Measurements from ENCODE around the gene RIMBP2.

DNA sequence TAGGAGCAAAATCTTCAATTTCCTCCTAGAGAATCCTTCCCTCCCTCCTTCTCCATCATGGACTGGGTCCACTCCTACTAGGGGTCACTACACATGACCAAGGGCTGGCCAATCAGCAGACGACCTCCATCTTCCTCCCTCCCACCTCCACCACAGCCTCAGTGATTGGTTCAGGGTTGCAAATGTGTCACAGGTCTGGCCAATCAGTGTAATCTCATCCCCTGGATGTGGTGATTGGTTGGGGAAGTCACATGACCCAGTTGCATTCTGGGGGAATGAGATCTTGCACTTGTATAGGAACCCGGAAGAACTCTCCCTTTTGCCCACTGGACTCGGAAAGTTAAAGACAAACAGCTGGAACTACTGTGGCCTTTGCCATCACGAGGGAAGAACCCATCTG, 209.3 kb downstream of the RIMBP2 start:
- TF ChIP-seq KDM4B (IDR thresholded peaks at IDR 0.05; ENCODE audit: borderline replicate concordance in 2 of 2, low read depth in 1 of 2) = no peak
- no peak for TF ChIP-seq RBM25 (IDR thresholded peaks at IDR 0.05; ENCODE audit: low read depth, low read length, severe bottlenecking)
- no peak for TF ChIP-seq CTCF (IDR thresholded peaks at IDR 0.05 in 2 of 3, conservative IDR thresholded peaks at IDR 0.05 in 1 of 3; ENCODE audit: insufficient read depth in 2 of 3, low read depth in 1 of 3, low read length in 3 of 3)
- no peak for TF ChIP-seq KAT2B (IDR thresholded peaks at IDR 0.05; ENCODE audit: low read depth, low read length)
- TF ChIP-seq TAF15 (IDR thresholded peaks at IDR 0.05; ENCODE audit: low read depth, low read length) = no peak
- no peak for TF ChIP-seq BHLHE40 (IDR thresholded peaks at IDR 0.05; ENCODE audit: low read length)
- TF ChIP-seq, protein P1, sequence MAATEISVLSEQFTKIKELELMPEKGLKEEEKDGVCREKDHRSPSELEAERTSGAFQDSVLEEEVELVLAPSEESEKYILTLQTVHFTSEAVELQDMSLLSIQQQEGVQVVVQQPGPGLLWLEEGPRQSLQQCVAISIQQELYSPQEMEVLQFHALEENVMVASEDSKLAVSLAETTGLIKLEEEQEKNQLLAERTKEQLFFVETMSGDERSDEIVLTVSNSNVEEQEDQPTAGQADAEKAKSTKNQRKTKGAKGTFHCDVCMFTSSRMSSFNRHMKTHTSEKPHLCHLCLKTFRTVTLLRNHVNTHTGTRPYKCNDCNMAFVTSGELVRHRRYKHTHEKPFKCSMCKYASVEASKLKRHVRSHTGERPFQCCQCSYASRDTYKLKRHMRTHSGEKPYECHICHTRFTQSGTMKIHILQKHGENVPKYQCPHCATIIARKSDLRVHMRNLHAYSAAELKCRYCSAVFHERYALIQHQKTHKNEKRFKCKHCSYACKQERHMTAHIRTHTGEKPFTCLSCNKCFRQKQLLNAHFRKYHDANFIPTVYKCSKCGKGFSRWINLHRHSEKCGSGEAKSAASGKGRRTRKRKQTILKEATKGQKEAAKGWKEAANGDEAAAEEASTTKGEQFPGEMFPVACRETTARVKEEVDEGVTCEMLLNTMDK (IDR thresholded peaks at IDR 0.05; ENCODE audit: borderline replicate concordance, insufficient read depth, low read depth, low read length, poor library complexity, severe bottlenecking) = no peak
- TF ChIP-seq RFX5 (IDR thresholded peaks at IDR 0.05; ENCODE audit: low read depth, low read length) = no peak
- no peak for TF ChIP-seq FOSL1 (tag; conservative IDR thresholded peaks at IDR 0.05)

Measured in K562 (cell line).